ENCODE results near the gene DMWD.

DMWD gene

DNA sequence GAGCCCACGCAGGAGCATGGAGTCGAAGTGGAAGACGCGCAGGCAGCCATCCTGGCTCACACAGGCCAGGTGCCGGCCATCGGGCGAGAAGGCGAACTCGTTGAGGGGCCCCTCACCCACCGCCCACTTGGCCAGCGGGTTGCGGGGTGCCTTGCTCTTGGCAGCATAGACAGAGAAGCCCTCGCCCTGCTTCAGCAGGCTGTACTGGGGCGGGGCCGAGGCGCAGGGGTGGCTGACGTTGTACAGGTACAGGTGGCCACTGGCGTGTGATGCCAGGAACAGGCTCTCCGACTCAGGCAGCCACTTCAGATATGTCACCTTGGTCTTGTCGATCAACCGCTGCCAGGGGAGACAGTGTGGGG is 6.1 kb downstream of the DMWD start:
- DNase-seq: no peak

DNA sequence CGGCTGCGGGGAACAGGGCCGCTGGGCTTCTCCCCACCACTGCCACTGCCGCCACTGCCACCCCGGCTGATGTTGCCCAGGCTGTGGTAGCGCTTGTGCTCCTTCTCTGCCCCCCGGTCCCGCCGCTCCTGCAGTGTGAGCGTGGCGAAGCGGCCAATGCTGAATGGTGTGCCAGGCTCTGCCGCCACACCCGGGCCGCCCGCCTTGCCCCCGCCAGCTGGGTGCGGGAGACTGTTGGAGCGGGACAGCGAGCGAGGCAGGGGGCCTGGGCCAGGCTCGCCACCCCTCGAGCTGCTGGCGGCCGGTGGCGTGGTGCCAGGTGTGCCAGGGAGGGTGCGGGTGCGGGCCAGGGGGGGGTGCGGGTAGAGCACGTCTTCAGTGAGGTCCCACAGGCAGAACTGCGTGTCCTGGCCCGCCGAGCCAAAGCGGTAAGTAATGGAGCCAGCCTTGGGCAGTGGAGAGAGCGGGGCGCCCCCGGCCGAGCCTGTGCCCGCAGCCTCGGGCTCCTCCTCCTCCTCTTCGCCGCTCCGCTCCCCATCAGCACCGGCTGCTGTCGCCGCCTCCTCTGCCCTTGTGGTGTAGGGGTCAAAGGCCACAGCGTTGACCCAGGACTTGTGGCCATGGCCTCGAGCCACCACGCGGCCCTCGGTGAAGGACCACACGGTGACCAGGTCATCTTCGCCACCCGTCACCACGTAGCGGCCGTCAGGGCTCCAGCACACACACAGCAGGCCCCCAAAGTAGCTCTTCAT is 6.7 kb downstream of the DMWD start:
- DNase-seq: no peak

DNA sequence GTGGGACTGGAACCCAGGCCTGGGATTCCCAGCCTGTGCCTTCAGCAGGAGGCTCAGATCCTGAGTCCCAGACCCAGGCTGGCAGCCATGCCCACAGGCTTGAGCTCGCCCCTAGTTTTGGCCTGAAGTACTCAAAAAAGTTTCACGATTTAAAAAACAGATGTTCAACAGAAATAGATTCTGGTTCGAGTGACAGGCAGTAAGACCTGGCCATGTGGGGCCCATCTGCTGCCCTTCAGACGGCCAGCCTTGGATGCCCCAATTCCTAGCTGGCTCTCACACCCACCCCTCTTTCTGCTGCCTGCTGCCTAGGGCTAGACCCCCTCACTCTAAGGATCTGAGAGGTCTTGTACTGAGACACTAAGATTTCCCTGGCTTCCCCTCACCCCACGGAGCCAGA is 7.5 kb downstream of the DMWD start:
- no peak for DNase-seq

DNA sequence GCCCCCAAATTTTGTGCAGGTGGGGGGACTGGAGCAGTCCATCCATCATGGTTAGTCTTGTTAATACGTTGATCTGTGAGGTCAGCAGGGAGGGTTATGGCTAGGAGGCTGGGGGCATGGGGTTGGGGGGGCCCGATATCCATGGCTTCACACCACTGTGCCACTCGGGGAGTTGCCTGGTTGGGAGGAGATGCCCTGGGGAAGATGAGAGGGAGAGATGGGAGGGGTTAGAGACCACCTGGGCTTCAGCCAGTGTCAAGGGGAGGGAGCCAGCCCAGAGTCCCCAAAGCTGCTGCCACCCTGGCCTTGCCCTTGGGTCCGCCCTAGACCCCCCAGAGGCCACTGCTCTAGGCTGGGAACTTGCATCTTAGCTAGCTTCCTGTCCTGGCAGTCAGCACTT is 8.5 kb downstream of the DMWD start:
- no peak for DNase-seq

DNA sequence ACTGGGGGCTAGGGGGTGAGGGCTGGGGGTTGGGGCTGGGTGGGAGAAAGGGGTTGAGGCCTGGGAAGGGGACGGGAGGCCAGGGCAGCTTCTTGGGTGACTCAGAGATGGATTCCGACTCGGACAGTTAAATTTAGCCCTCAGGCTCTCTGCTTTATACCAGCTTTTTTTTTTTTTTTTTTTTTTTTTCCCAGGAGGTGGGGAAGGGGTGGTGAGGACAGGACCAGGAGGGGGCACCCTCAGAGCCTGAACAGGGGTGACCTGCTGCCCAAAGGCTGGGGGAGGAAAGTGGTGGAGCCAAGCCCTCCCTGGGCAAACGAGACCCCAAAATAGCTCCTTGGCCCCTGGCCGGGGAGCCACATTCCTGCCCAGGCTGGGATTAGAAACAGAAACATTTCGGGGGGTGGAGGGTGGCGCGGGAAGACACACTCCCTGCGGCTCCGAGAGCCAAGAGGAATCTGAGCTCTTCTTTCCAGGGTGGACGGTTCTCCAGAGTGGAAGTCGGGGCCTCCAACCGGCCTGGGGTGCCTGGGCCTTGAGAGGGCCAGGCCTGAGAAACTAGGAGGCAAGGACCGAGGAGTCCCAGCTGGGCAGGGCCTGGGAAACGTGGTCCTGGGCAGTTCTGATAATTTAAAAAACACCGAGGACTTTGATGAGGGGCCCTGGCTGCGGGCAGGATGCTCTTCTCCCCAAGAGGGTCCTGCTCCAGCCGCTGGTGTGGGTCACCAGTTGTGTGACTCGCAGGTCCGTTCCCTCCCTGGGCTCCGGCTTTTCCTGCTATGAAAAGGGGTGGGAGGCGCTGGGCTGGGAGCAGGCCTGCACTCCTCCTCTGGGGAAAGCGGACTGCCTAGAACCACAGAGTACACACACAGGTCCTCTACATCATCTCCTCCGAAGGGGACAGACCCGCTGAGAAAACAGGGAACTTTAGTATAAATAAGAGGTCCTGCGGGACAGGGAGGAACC is 9.5 kb downstream of the DMWD start:
- peak in 1 of 58 donors; percentile 12 for DNase-seq

DNA sequence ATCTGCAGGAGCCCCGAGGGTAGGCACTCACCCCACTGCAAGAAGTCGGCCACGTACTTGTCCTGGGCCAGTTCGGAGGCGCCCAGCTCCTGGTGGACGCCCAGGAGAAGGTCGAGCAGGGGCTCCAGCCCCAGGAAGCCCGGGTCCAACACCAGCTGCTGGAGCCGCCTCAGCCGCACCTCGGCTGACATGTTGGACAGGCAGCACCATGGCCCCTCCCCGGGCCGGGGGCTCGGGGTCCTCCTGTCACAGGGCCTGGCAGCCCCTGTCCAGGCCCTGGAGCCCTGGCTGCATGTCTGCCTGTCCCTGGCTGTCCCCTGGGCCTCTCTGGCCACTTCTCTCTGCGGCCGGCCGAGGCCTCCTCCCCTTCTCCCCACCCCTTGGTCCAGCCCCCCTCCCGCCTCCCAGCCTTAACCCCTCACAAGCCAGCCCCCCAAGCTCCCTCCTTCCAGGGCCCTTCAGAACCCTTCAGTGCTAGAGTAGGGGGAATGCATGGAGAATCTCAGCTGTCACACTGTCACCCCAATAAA is 10.4 kb downstream of the DMWD start, which contains the start of gene DMPK:
TSS of gene DMPK (minus strand) at position 329 of the 530 bp plus-strand sequence. CDS start at position 191, 138 bp downstream.
- peak in 12 of 58 donors; percentile 14 to 47 (median 19) for DNase-seq

DNA sequence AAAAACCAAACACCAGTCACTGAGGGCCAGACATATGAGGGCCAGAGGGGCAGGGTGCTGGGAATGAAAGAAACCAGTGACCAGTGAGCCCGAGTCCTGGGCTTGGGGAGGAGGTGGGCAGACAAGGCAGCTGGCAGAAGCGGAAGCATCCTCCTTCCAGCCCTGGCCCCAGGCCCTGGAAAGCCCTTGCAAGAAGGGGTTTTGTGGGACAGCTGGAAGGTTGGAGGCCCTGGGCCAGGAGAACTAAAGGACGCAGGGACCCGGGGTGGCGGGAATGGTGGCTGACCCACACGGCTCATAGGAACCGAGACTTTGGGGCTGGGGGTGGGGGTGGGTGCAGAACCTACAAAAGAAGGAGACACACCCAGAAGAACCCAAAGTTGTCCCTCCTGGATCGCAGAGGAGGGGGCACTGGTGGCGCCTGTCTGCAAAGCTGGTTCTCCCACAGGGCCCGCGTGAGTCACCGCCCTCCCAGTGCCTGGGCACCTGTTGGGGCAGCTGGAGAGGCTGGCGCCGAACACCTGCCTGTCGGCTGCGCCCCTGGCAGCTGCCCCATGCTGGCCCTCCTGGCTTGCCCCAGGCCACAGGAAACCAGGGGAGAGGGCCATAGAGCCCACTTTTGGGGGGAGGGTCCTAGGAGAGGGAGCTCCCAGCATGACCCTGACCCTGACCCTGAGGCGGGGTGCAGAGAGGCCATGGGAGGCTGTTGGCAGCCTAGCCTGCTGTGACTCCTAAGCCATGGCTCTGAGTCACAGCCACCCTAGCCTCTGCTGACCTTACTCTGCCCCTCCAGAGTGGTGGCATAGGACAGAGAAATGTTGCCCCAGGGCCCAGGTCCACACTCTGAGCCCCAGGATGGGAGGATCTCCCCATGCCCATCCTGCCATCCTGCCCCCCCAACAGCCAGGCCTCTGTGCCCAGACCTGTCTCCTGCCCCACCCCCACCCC is 11.2 kb downstream of the DMWD start:
- peak in 5 of 58 donors; percentile 3 to 34 (median 14) for DNase-seq

DNA sequence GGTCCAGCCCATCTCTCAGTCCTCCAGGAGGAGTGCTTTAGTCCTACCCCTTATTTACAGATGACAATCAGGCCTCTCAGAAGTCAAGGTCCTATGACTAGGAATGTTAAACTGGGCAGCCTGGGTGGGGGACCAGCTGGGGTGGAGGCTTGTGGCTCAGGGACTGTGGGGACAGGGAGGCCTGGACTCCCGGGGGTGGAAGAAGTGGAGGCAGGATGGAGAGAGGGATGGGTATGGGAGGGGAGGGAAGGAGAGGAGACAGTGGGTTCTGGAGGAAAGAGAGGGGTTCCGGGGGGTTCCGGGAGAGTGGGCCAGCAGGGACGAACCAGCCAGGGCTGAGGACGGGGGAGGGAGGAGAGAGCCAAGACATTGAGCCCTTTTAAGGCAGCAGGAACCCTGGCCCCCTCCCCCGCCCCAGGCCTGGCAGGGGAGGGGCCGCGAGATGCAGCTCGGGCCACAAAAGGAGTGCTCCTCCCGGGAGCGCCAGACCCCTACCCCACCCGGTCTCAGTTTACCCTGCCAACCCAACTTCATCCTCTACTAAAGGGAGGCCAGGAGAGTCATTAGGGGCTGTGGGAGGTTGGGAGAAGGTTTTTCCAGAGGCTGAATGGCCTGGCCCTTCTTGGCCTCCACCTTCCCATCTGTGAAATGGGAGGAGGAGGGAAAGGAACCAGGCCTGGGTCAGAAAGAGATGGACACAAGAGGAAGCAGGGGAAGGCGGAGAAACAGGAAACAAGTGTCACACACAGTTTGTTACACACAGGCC is 12.0 kb downstream of the DMWD start:
- no peak for DNase-seq

DNA sequence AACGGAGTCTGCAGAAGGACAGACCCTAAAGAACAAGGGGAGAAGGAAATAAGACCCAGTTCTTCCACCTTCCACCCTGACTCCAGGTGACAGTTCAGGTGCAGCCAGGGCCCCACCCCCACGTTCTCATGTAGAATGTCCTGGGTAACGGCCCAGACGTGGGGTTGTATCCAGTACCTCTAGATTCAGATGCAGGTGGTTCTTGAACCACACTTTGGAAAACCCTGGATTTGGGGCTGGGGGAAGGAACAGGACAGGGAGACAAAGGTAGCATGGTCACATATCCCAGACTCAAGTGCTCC is 12.5 kb downstream of the DMWD start:
- no peak for DNase-seq

DNA sequence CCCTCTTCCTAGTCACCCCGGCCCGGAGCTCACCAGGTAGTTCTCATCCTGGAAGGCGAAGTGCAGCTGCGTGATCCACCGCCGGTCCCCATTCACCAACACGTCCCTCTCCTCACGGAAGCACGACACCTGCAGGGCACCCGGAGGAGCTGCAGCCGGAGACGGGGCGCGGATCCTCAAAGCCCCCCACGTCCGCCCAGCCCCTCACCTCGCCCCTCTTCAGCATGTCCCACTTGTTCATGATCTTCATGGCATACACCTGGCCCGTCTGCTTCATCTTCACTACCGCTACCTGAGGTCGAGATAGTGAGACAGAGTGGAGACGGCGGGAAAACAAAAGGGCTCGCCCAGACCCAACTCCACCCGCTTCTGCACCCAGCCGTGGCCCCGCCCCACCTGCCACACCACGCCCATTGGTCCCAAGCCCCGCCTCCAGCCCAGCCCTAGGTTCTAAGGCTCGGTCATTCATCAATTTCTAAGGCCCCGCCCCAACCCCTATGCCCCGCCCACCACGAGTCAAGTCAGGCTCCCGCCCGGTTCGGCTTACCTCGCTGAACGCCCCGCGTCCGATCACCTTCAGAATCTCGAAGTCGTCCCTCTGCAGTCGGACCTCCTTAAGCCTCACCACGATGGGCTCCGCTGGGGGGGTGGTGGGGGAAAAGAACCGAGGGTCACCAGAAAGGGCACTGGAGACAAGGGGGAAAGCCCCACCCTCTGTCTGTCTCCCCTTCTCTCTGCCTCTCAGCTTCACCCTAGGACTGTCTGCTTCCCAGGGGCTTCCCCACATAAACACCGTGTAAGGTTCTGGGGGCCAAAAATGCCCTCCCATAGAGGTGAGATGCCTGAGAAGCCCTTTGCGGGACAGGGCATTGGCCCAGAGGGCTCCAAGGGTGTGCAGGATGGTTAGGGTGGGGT is 13.2 kb downstream of the DMWD start:
- peak in 1 of 58 donors; percentile 27 for DNase-seq

DNA sequence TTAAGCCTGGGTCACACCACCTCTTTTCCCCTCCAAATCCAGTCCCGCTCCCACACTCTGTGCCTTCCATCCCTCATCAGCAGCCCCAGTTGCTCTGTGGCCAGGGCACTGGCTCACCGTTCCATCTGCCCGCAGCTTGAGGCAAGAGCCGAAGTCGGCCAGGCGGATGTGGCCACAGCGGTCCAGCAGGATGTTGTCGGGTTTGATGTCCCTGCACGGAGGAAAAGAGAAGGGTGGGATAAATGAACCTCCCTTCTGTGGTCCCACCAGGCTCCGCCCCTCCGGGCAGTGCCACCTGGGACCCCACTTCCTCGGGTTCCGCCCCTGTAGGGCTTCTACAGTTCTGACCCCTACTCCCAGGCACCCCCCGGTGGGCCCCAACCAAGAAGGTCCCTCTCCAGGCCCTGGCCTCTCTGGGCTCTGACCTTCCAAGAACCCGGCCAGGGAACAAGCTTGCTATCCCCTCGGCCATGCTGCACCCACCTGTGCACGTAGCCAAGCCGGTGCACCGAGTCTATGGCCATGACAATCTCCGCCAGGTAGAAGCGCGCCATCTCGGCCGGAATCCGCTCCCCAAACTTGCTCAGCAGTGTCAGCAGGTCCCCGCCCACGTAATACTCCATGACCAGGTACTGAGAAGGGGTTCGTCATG is 14.5 kb downstream of the DMWD start:
- DNase-seq: no peak

DNA sequence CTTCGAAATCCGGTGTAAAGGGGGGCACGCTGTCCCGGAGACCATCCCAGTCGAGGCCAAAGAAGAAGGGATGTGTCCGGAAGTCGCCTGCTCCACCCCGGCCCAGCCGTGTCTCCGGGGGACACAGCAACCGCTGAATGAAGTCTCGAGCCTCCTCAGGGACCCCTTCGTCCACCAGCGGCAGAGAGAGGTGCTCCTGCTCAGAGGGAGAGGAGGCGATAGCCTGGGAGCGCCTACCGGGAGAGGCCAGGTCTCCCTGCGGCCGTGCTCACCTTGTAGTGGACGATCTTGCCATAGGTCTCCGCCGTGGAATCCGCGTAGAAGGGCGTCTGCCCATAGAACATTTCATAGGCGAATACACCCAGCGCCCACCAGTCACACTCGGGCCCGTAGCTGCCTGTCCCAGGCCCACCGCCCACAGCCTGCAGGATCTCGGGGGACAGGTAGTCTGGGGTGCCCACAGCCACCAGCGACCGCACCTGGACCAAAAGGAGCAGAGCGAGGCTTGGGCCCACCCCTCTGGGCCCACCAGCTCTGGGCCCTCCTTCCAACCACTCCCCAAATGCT is 15.2 kb downstream of the DMWD start:
- no peak for DNase-seq

DNA sequence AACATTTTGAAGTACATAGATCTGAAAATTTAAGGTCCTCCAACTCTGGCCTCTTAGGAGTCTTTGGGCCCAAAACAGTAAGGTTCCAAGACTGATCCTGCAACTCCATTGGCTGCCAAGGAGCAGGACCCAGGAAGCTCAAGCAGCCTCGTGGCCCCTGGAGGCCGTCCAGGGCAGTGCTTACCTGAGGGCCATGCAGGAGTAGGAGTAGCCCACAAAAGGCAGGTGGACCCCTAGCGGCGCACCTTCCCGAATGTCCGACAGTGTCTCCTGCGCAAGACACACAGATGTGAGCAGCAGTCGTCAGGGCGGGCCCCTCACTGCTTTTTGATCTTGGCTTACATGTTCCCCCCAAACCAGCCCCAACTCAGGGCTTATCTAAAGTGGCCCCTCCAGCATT is 17.9 kb downstream of the DMWD start:
- DNase-seq: no peak

DNA sequence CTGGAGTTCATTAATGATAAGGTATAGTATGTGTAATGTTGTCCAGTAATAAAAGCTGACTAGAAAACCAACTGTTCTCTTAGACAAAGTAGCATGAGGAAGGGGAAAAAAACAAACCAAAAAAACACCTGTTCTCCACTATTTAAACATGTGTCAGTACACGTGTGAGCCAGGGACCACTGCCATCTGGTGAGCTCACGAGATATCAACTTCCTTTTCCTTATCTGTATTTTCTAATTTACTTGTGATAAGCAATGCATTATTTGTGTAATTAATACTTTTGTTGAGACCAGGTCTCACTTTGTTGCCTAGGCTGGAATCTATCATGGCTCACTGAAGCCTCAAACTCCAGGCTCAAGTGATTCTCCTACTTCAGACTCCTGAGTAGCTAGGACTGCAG is 19.3 kb downstream of the DMWD start:
- no peak for DNase-seq

DNA sequence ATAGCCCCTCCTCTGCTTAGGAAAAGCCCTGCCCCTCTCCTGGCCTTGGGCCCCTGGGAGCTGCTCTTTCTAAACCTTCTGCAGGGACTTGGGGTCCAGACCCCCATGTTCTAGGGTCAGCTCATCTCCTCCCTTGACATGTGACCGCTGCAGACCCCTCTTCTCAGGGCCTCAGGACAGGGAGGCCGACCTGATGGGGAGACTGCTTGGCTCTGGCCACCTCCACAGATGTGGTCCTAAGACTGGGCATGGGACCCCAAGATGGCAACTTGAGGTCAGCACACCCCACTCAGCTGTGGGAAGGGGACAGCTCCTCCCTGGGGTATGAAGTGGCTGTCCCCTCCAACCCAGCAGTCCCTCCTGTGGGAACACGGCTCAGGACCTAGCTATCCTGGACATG is 19.7 kb downstream of the DMWD start:
- no peak for DNase-seq

DNA sequence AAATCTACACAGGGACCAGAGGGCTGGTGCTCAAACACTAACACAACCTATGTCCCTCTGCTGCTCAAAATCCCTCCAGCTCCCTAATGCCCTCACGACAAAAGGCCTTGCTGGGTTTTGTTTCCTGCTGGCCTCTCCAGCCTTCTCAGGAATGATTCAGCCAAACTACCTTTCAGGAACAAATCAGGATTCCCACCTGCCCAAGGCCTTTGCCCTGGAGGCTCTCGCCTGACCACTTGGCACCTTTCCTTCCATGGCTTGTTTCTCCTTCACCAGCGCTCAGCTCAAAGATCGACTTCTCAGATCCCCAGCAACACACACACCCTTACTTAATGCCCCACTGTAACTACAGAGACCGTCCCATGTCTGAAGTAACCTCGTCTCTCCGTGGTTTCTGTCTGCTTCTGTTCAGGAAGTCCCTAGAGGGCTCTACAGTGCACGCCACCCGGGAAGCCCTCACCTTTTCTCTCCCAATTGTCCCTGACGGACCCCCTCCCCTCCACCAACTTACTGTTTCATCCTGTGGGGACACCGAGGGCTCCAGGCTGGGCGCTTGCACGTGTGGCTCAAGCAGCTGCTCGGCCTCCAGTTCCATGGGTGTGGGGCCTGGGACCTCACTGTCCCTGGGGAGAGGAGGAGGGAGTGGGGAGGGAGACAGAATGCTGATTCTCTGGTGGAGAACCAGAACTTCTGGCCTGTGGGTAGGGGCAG is 20.4 kb downstream of the DMWD start:
- no peak for DNase-seq

DNA sequence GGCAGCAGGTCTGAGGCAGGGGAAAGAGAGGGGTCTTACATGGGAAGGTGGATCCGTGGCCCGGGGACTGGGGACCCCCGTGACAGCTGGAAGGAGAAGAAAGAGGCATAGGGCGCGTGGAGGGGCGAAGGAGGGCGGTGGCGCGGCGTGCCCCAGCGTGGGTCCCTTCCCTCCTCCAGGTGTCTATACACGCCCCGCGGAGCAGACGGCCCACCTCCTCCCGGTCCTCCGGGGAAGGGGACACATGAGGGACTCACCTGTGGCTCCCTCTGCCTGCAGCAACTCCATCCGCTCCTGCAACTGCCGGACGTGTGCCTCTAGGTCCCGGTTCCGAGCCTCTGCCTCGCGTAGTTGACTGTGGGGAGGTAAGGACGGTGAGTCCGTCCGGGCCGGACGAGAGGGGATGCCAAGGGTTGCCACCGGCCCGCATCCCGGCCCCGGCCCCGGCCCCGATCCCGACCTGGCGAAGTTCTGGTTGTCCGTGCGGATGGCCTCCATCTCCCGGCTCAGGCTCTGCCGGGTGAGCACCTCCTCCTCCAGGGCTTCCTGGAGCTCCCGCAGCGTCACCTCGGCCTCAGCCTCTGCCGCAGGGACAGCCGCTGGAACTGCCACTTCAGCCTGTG is 21.2 kb downstream of the DMWD start:
- DNase-seq: peak in 2 of 58 donors; percentile 39 to 47
